Measurements from ENCODE around the gene GFRA1.

The GFRA1 gene

GRCh38 chr10:116049158-116049973 lies 223.6 kb downstream of the GFRA1 start:
- no peak for DNase-seq (ENCODE audit: low read depth)
- no peak overlapping the region for H3K4me3 ChIP-seq (ENCODE audit: control insufficient read depth, low read depth, low read length)
- TF ChIP-seq, protein P1, sequence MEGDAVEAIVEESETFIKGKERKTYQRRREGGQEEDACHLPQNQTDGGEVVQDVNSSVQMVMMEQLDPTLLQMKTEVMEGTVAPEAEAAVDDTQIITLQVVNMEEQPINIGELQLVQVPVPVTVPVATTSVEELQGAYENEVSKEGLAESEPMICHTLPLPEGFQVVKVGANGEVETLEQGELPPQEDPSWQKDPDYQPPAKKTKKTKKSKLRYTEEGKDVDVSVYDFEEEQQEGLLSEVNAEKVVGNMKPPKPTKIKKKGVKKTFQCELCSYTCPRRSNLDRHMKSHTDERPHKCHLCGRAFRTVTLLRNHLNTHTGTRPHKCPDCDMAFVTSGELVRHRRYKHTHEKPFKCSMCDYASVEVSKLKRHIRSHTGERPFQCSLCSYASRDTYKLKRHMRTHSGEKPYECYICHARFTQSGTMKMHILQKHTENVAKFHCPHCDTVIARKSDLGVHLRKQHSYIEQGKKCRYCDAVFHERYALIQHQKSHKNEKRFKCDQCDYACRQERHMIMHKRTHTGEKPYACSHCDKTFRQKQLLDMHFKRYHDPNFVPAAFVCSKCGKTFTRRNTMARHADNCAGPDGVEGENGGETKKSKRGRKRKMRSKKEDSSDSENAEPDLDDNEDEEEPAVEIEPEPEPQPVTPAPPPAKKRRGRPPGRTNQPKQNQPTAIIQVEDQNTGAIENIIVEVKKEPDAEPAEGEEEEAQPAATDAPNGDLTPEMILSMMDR (IDR thresholded peaks at IDR 0.05; ENCODE audit: control insufficient read depth, insufficient read depth, low read depth, low read length, missing control alignments), result no peak

GRCh38 chr10:116045366-116046356 lies 227.3 kb downstream of the GFRA1 start:
- DNase-seq (ENCODE audit: low read depth), result no peak
- TF ChIP-seq, protein P1 (IDR thresholded peaks at IDR 0.05; ENCODE audit: control insufficient read depth, insufficient read depth, low read depth, low read length, missing control alignments), result no peak
- H3K4me3 ChIP-seq (ENCODE audit: control insufficient read depth, low read depth, low read length), result no peak overlapping the region

DNA sequence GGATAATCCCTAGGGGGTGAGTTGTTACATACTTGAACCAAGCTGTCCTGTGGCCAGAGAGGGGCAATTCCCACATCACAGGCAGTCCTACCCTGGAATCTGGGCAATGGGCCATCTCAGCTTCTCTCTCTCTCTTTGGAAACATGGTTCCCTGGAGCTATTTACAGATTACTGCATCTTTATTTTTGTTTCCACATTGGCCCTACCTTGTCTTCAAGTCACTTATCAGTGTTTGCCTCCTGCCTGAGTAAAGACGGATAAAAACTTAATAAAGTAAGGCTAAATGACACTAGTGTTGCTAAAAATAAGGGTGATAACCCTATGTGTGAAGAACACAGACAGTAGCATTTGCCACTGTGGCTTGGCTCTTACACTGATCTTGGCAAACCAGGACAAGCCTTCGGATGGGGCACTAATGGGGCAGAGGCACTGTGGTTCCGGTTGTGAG lies 228.2 kb downstream of the GFRA1 start:
- no peak overlapping the region for H3K4me3 ChIP-seq (ENCODE audit: control insufficient read depth, low read depth, low read length)
- DNase-seq (ENCODE audit: low read depth), result no peak
- TF ChIP-seq, protein P1 (IDR thresholded peaks at IDR 0.05; ENCODE audit: control insufficient read depth, insufficient read depth, low read depth, low read length, missing control alignments), result no peak

- no peak overlapping the region for H3K4me3 ChIP-seq (ENCODE audit: control insufficient read depth, low read depth, low read length)
- no peak for DNase-seq (ENCODE audit: low read depth)
- TF ChIP-seq, protein P1 (IDR thresholded peaks at IDR 0.05; ENCODE audit: control insufficient read depth, insufficient read depth, low read depth, low read length, missing control alignments), result no peak
These were observed 229.1 kb downstream of the GFRA1 start for GRCh38 chr10:116043861-116044260.

- no peak for DNase-seq (ENCODE audit: low read depth)
- no peak overlapping the region for H3K4me3 ChIP-seq (ENCODE audit: control insufficient read depth, low read depth, low read length)
- TF ChIP-seq, protein P1 (IDR thresholded peaks at IDR 0.05; ENCODE audit: control insufficient read depth, insufficient read depth, low read depth, low read length, missing control alignments), result no peak
These were observed 229.7 kb downstream of the GFRA1 start for GRCh38 chr10:116043304-116043703.

- no peak for DNase-seq (ENCODE audit: low read depth)
- TF ChIP-seq, protein P1 (IDR thresholded peaks at IDR 0.05; ENCODE audit: control insufficient read depth, insufficient read depth, low read depth, low read length, missing control alignments), result no peak
- no peak overlapping the region for H3K4me3 ChIP-seq (ENCODE audit: control insufficient read depth, low read depth, low read length)
These were observed 231.1 kb downstream of the GFRA1 start for GRCh38 chr10:116041948-116042347.
